K562 (cell line): ENCODE results near the gene DCST1. TPM values are rescaled to one million over a fixed set of nuclear protein-coding genes. Genes with fewer than 3 reads are reported as not detected.

Source experiments
- ATAC-seq: fragments of 200-7000 bp; cut with Tn5 transposase; 3 replicates; pipeline ENCODE4 v1.9.1; 2020; ENCODE audit warnings: moderate library complexity
- BruUV-seq: library from RNA; stranded (reverse); fragments of 400-500 nt; replicated peaks from 2 replicates; lab custom pipeline; 2021; lab: Mats Ljungman, UMichigan
- CTCF ChIA-PET: fragments of 300-600 bp; formaldehyde crosslinking; extraction: SDS; loops from one replicate; lab custom pipeline; 2021; ENCODE audit warnings: low intra/inter-chr PET ratio; lab: Yijun Ruan, JAX
- POLR2A ChIA-PET: fragments of 300-600, 350-650 bp; sonication (Branson Sonifier 250); formaldehyde crosslinking; extraction: SDS; loops from one replicate; lab custom pipeline; 2021; ENCODE audit warnings: antibody characterized with exemption, inconsistent platforms; lab: Yijun Ruan, JAX
- DNase-seq, 4 experiments: peaks; one replicate each; pipeline versions ENCODE4 v3.0.0 to v3.0.0-alpha.2; 2011 to 2018; ENCODE audit warnings: low spot score in 3 of 4, mixed read lengths in 3 of 4; ENCODE audit errors: extremely low read depth in 1 of 4
- FAIRE-seq: peaks from 2 replicates; lab custom pipeline; 2011; peaks lifted over from hg19 to GRCh38; lab: Jason Lieb, UNC
- H2AFZ ChIP-seq: 2 replicates; pipeline ENCODE4 v1.6.0; 2011; ENCODE audit warnings: low read depth, low read length, control low read depth, inconsistent platforms
- H3K27ac ChIP-seq: fragments of 200-600 bp; 3 replicates; pipeline ENCODE4 v1.8.0; 2011; ENCODE audit warnings: low read depth, mild to moderate bottlenecking, control low read depth, inconsistent platforms, low read length, moderate library complexity, mixed read lengths; ENCODE audit errors: extremely low read depth
- H3K27me3 ChIP-seq, 2 experiments: fragments of 300-600 bp in 1 of 2; 2 replicates in 1 of 2; 3 replicates in 1 of 2; pipeline versions ENCODE4 v1.6.0 to v1.8.0; 2011; ENCODE audit warnings: inconsistent platforms in 2 of 2, low read length in 2 of 2, mild to moderate bottlenecking in 1 of 2, mixed read lengths in 1 of 2, moderate library complexity in 1 of 2; ENCODE audit not compliant: control insufficient read depth in 2 of 2, insufficient read depth in 2 of 2
- H3K36me3 ChIP-seq: fragments of 300-600 bp; 3 replicates; pipeline ENCODE4 v1.8.0; 2011; ENCODE audit warnings: mild to moderate bottlenecking, low read length, inconsistent platforms; ENCODE audit not compliant: control insufficient read depth, insufficient read depth
- H3K4me1 ChIP-seq, 2 experiments: fragments of 200-600 bp in 1 of 2; replicated peaks in 1 of 2; 2 replicates in 1 of 2; 3 replicates in 1 of 2; pipeline versions ENCODE4 v1.5.1 to v1.8.0; 2011; ENCODE audit warnings: inconsistent platforms in 2 of 2, low read length in 2 of 2, mild to moderate bottlenecking in 1 of 2, mixed read lengths in 1 of 2, moderate library complexity in 1 of 2; ENCODE audit not compliant: control insufficient read depth in 2 of 2, insufficient read depth in 2 of 2
- H3K4me2 ChIP-seq: 2 replicates; pipeline ENCODE4 v1.6.1; 2011; ENCODE audit warnings: low read length, control low read depth, inconsistent platforms, mixed read lengths; ENCODE audit not compliant: insufficient read depth
- H3K4me3 ChIP-seq: fragments of 200-600 bp; sonication (generic), shearing (Covaris generic); 2 replicates; pipeline ENCODE4 v1.5.1; 2016; ENCODE audit warnings: control low read depth, inconsistent platforms
- H3K79me2 ChIP-seq: fragments of 200-600 bp; 3 replicates; pipeline ENCODE4 v1.8.0; 2011; ENCODE audit warnings: low read length, inconsistent platforms; ENCODE audit not compliant: control insufficient read depth, insufficient read depth
- H3K9ac ChIP-seq, 2 experiments: 2 replicates each; pipeline versions ENCODE4 v1.6.0 to v1.6.1; 2011; ENCODE audit warnings: low read depth in 2 of 2, low read length in 2 of 2, control low read depth in 1 of 2, inconsistent platforms in 1 of 2, mild to moderate bottlenecking in 1 of 2, mixed read lengths in 1 of 2; ENCODE audit not compliant: insufficient read depth in 1 of 2
- H3K9me1 ChIP-seq: one replicate; pipeline ENCODE4 v1.6.0; 2011; ENCODE audit warnings: inconsistent platforms, mild to moderate bottlenecking, low read length, moderate library complexity; ENCODE audit not compliant: control insufficient read depth, insufficient read depth
- H3K9me3 ChIP-seq: replicated peaks from 2 replicates; pipeline ENCODE4 v1.5.1; 2011; ENCODE audit warnings: low read depth, low read length, inconsistent platforms; ENCODE audit not compliant: control insufficient read depth, insufficient read depth
- H4K20me1 ChIP-seq: replicated peaks from 2 replicates; pipeline ENCODE4 v1.6.1; 2011; ENCODE audit warnings: low read length, inconsistent platforms, mixed read lengths; ENCODE audit not compliant: control insufficient read depth, insufficient read depth
- CREB1 ChIP-seq, 2 experiments: sonication (generic) in 1 of 2; formaldehyde crosslinking in 1 of 2; IDR thresholded peaks; 2 replicates each; pipeline versions ENCODE4 v1.6.1 to v1.8.0; 2012 to 2022; ENCODE audit warnings: inconsistent platforms in 1 of 2, mild to moderate bottlenecking in 1 of 2, missing genetic modification reagents in 1 of 2, moderate library complexity in 1 of 2
- CREB5 ChIP-seq: fragments of 250-450 bp; sonication (Bioruptor Pico); IDR thresholded peaks from 2 replicates; pipeline ENCODE4 v1.5.0; 2020; ENCODE audit warnings: mild to moderate bottlenecking
- DIDO1 ChIP-seq: fragments of 450-650 bp; IDR thresholded peaks from 2 replicates; pipeline ENCODE4 v1.6.1; 2016; ENCODE audit warnings: low read depth, missing biosample characterization, missing genetic modification characterization
- GABPB1 ChIP-seq: sonication (generic); formaldehyde crosslinking; IDR thresholded peaks from 2 replicates; pipeline ENCODE4 v1.8.0; 2022; ENCODE audit warnings: mild to moderate bottlenecking, missing genetic modification reagents
- GATAD2A ChIP-seq: fragments of 450-650 bp; IDR thresholded peaks from 2 replicates; pipeline ENCODE4 v1.6.1; 2017
- HDGF ChIP-seq: fragments of 450-650 bp; IDR thresholded peaks from 2 replicates; pipeline ENCODE4 v1.6.1; 2016
- HES1 ChIP-seq: fragments of 450-650 bp; IDR thresholded peaks from 2 replicates; pipeline ENCODE4 v1.6.1; 2016; ENCODE audit warnings: low read depth, mild to moderate bottlenecking, moderate library complexity
- MYBL2 ChIP-seq, 2 experiments: fragments of 450-650 bp in 1 of 2; sonication (generic) in 1 of 2; formaldehyde crosslinking in 1 of 2; IDR thresholded peaks; 2 replicates each; pipeline versions ENCODE4 v1.6.1 to v1.8.1; 2017 to 2022; ENCODE audit warnings: borderline replicate concordance in 1 of 2, inconsistent platforms in 1 of 2, low read depth in 1 of 2, mild to moderate bottlenecking in 1 of 2, missing genetic modification reagents in 1 of 2, moderate library complexity in 1 of 2
- NFRKB ChIP-seq: fragments of 450-650 bp; IDR thresholded peaks from 2 replicates; pipeline ENCODE4 v1.6.1; 2016; ENCODE audit warnings: low read depth
- PML ChIP-seq: IDR thresholded peaks from 2 replicates; pipeline ENCODE4 v1.6.1; 2012; ENCODE audit warnings: low read length, inconsistent platforms
- SMARCB1 ChIP-seq: IDR thresholded peaks from 2 replicates; pipeline ENCODE4 v1.6.1; 2011; ENCODE audit warnings: improper control_type of control experiment, low read depth; ENCODE audit not compliant: insufficient read length
- SRF ChIP-seq, 2 experiments: fragments of 250-450, 450-650 bp in 1 of 2; sonication (Bioruptor Pico) in 1 of 2; sonication (generic) in 1 of 2; formaldehyde crosslinking; IDR thresholded peaks; 2 replicates each; pipeline versions ENCODE4 v1.5.0 to v1.5.1; 2020 to 2022; ENCODE audit warnings: mild to moderate bottlenecking in 1 of 2, missing genetic modification reagents in 1 of 2
- TEAD4 ChIP-seq, 2 experiments: sonication (generic) in 1 of 2; formaldehyde crosslinking in 1 of 2; IDR thresholded peaks; 2 replicates each; pipeline versions ENCODE4 v1.6.1 to v1.8.0; 2012 to 2022; ENCODE audit warnings: borderline replicate concordance in 1 of 2, inconsistent platforms in 1 of 2, low read length in 1 of 2, mild to moderate bottlenecking in 1 of 2, missing genetic modification reagents in 1 of 2
- ZKSCAN1 ChIP-seq: fragments of 150-350 bp; IDR thresholded peaks from 2 replicates; pipeline ENCODE4 v1.6.1; 2016; ENCODE audit warnings: low read depth, low read length
- ZNF239 ChIP-seq: fragments of 250-450 bp; sonication (Bioruptor Pico); IDR thresholded peaks from 2 replicates; pipeline ENCODE4 v1.4.0; 2020; ENCODE audit warnings: mild to moderate bottlenecking
- WGBS: fragments of 100-300 bp; shearing (Covaris generic); methylation state at CpG from one replicate; pipeline ENCODE4 v1.1.6; 2016; ENCODE audit warnings: low coverage, mixed read lengths; ENCODE audit not compliant: insufficient coverage; ENCODE audit errors: missing lambda C conversion rate; 5-methylcytosine and 5-hydroxymethylcytosine counted together
- in situ Hi-C: fragments of 300-500 bp; cut with MboI; formaldehyde crosslinking; loops from 4 replicates; pipeline ENCODE4 v1.15.0; 2018; ENCODE audit warnings: inconsistent platforms, mixed read lengths
- intact Hi-C: fragments of 100-400 bp; cut with micrococcal nuclease; formaldehyde crosslinking; loops from 2 replicates; pipeline ENCODE4 v1.14.2; 2022
- polyA plus RNA-seq, 8 experiments: library from polyadenylated mRNA; depleted of rRNA in 4 of 8; stranded (reverse) in 5 of 8; unstranded in 3 of 8; fragments of >200 nt; fragmentation: Nextera tagmentation in 2 of 8; fragmentation: Illumina TruSeq in 1 of 8; extraction: Ambion mirVana in 2 of 8; extraction: Trizol in 1 of 8; gene quantifications; 2 replicates each; pipeline versions ENCODE4 v1.2.1 to v1.2.3, GENCODE V29; 2011 to 2014; ENCODE audit warnings: inconsistent platforms in 1 of 8, missing spikeins in 1 of 8
- total RNA-seq, 7 experiments: library from RNA; depleted of rRNA in 6 of 7; stranded (reverse); fragments of >200 nt in 6 of 7; fragmentation: Illumina TruSeq in 2 of 7; extraction: Trizol in 2 of 7; gene quantifications; 2 replicates each; pipeline versions ENCODE4 v1.2.1 to v1.2.3, GENCODE V29; 2011 to 2021; ENCODE audit warnings: low replicate concordance in 1 of 7
- TF ChIP-seq, protein P1 (sequence below): fragments of 450-650 bp; IDR thresholded peaks from 2 replicates; pipeline ENCODE4 v1.6.1; 2016; ENCODE audit warnings: missing biosample characterization, missing genetic modification characterization
- TF ChIP-seq, protein P2 (sequence below): fragments of 450-650 bp; formaldehyde crosslinking; IDR thresholded peaks from 2 replicates; pipeline ENCODE4 v1.4.0; 2020; ENCODE audit warnings: mild to moderate bottlenecking, moderate library complexity

The DCST1 gene
- total and polyA plus RNA-seq, 9 of the 15 experiments (the other 6 are each of a cell fraction or from before 2014, with no cell fraction given), result not detected

GRCh38 chr1:155078469-155079209 is 45.0 kb downstream of the DCST1 start, which contains the start of gene EFNA3:
Gene EFNA3 (plus strand): TSS chr1:155078837. CDS start chr1:155078942, 105 bp downstream.
- Histone ChIP-seq H3K36me3 (no peaks in the 10 kb centered on the region), H3K27ac (peak within 1 kb of the TSS; percentile 34), H3K79me2 (peaks cover 3% of the 10 kb centered on the region; the same call in 2 of the 3 replicates), H3K4me1 (peaks cover 37 to 65% of the 10 kb centered on the region in 2 experiments), H3K4me2 (peak within 1 kb of the TSS; percentile 66), H3K4me3 (peak within 1 kb of the TSS; percentile 51), H3K27me3 (peaks cover 3 to 8% of the 10 kb centered on the region in 2 experiments; a peak in 2 of 5 replicates), H3K9me1 (peaks cover 6% of the 10 kb centered on the region), H2AFZ (peak within 1 kb of the TSS; percentile 87), H3K9ac (peak within 1 kb of the TSS; percentile 52 to 88), H3K9me3 (no peaks in the 10 kb centered on the region), H4K20me1 (peaks cover 16% of the 10 kb centered on the region)
- ChIA-PET CTCF (interaction anchor here (0.6 to 9.0 kb wide), 2 partner anchors 16 to 41 kb away, joined by 3 to 153 read pairs; partner anchors contain the start of gene EFNA4), POLR2A (interaction anchor here (0.8 to 1.7 kb wide), 2 partner anchors 66 to 94 kb away, joined by 3 to 5 read pairs; partner anchors contain the start of gene KRTCAP2)
- under 1% methylated on average over 19 of the region's 59 CpGs for WGBS
- DNase-seq (peak; percentile 86 to 98 (median 98)), FAIRE-seq (peak; percentile 59), ATAC-seq (peak; percentile 74)
- intact Hi-C loops, result loop anchor here (5.0 kb wide), 1 partner anchor 76 kb away; the partner anchor contains the start of gene ZBTB7B
- no TSS peak for BruUV-seq
- in situ Hi-C loops, result no loop called here
- no peak for TF ChIP-seq ZKSCAN1
- no peak for TF ChIP-seq HES1
- TF ChIP-seq GABPB1, result 0 out of 2 replicates have a peak, but pooled peaks have one; percentile 16
- no peak for TF ChIP-seq PML
- no peak for TF ChIP-seq CREB1 (IDR thresholded peaks at IDR 0.05)
- TF ChIP-seq CREB1 (CRISPR knock-in tag; IDR thresholded peaks at IDR 0.05), result peak; percentile 47
- no peak for TF ChIP-seq MYBL2 (IDR thresholded peaks at IDR 0.05; ENCODE audit: low read depth)
- TF ChIP-seq MYBL2 (CRISPR knock-in tag; IDR thresholded peaks at IDR 0.05; ENCODE audit: borderline replicate concordance), result no peak
- no peak for TF ChIP-seq SMARCB1
- no peak for TF ChIP-seq TEAD4 (IDR thresholded peaks at IDR 0.05; ENCODE audit: low read length)
- no peak for TF ChIP-seq TEAD4 (CRISPR knock-in tag; IDR thresholded peaks at IDR 0.05; ENCODE audit: borderline replicate concordance)
- no peak for TF ChIP-seq NFRKB
- TF ChIP-seq, protein P1, sequence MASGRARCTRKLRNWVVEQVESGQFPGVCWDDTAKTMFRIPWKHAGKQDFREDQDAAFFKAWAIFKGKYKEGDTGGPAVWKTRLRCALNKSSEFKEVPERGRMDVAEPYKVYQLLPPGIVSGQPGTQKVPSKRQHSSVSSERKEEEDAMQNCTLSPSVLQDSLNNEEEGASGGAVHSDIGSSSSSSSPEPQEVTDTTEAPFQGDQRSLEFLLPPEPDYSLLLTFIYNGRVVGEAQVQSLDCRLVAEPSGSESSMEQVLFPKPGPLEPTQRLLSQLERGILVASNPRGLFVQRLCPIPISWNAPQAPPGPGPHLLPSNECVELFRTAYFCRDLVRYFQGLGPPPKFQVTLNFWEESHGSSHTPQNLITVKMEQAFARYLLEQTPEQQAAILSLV (tag), result no peak
- TF ChIP-seq, protein P2, sequence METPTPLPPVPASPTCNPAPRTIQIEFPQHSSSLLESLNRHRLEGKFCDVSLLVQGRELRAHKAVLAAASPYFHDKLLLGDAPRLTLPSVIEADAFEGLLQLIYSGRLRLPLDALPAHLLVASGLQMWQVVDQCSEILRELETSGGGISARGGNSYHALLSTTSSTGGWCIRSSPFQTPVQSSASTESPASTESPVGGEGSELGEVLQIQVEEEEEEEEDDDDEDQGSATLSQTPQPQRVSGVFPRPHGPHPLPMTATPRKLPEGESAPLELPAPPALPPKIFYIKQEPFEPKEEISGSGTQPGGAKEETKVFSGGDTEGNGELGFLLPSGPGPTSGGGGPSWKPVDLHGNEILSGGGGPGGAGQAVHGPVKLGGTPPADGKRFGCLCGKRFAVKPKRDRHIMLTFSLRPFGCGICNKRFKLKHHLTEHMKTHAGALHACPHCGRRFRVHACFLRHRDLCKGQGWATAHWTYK (CRISPR knock-in tag), result no peak
- no peak for TF ChIP-seq DIDO1 (tag)
- TF ChIP-seq CREB5 (CRISPR knock-in tag), result no peak
- TF ChIP-seq HDGF, result no peak
- TF ChIP-seq GATAD2A, result no peak
- no peak for TF ChIP-seq ZNF239
- no peak for TF ChIP-seq SRF (CRISPR knock-in tag; IDR thresholded peaks at IDR 0.05)
